SK-N-MC (cell line): ENCODE results near the gene CLN5.
"Not testable (repeated sequence)": the region's sequence is repeated elsewhere in the genome, so short reads cannot be mapped to it uniquely, and the experiment has no call there.

Experiments used
- DNase-seq: peaks from one replicate; pipeline ENCODE4 v3.0.0-alpha.2; 2011; ENCODE audit warnings: low read depth, low spot score
- H3K27ac ChIP-seq: fragments of 200-600 bp; sonication (generic); 2 replicates; pipeline ENCODE4 v1.5.1; 2016; ENCODE audit warnings: mixed run types
- H3K36me3 ChIP-seq: fragments of 200-600 bp; sonication (generic); 2 replicates; pipeline ENCODE4 v1.6.1; 2017; ENCODE audit warnings: antibody characterized with exemption, low read length, mixed read lengths; ENCODE audit not compliant: insufficient read depth
- H3K4me3 ChIP-seq: fragments of 200-600 bp; sonication (generic); 2 replicates; pipeline ENCODE4 v1.5.1; 2016
- H3K9ac ChIP-seq: fragments of 200-600 bp; sonication (generic); 2 replicates; pipeline ENCODE4 v1.8.0; 2017; ENCODE audit warnings: mixed run types, mixed read lengths; ENCODE audit not compliant: insufficient read length
- H3K9me3 ChIP-seq: fragments of 200-600 bp; sonication (generic); 2 replicates; pipeline ENCODE4 v1.6.1; 2017; ENCODE audit warnings: low read depth, mild to moderate bottlenecking, antibody characterized with exemption, low read length, moderate library complexity, mixed read lengths
- EZH2 ChIP-seq: fragments of 200-600 bp; sonication (generic); IDR thresholded peaks from one replicate; pipeline ENCODE4 v1.6.1; 2017; ENCODE audit warnings: antibody characterized with exemption
- FOXP2 ChIP-seq: optimal IDR thresholded peaks from 2 replicates; pipeline ENCODE3; 2011; ENCODE audit warnings: mild to moderate bottlenecking, moderate library complexity; ENCODE audit not compliant: insufficient read depth; ENCODE audit errors: extremely low read length, control extremely low read depth
- POLR2AphosphoS5 ChIP-seq: IDR thresholded peaks from 2 replicates; pipeline ENCODE4 v1.6.1; 2012; ENCODE audit warnings: mild to moderate bottlenecking, low read depth, low read length, borderline replicate concordance

CLN5 gene

GRCh38 chr13:76955661-76956060, 36.2 kb upstream of the CLN5 start:
- no peak overlapping the region for H3K27ac ChIP-seq
- no peak for TF ChIP-seq EZH2
- TF ChIP-seq FOXP2, result no peak
- H3K36me3 ChIP-seq, result no peaks in the 10 kb centered on the region
- peaks cover 3% of the 10 kb centered on the region; the same call in 1 of the 2 replicates for H3K9me3 ChIP-seq
- H3K4me3 ChIP-seq, result no peak overlapping the region
- DNase-seq, result no peak
- H3K9ac ChIP-seq, result no peak overlapping the region

DNA sequence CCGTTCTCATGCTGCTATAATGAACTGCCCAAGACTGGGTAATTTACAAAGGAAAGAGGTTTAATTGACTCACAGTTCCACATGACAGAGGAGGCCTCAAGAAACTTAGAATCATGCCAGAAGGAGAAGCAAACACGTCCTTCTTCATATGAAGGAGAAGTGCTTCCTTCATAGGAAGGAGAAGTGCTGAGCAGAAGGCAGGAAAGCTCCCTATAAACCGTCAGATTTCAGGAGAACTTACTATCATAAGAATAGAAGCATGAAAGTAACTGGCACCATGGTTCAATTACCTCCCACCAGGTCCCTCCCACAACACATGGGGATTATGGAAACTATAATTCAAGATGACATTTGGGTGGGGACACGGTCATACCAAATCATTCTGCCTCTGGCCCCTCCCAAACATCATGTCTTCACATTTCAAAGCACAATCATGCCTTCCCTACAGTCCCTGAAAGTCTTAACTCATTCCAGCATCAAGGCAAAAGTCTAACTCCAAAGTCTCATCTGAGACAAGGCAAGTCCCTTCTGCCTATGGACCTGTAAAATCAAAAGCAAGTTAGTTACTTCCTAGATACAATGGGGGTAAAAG, 32.9 kb upstream of the CLN5 start:
- Histone ChIP-seq H3K9me3 (peaks cover 3% of the 10 kb centered on the region; the same call in 1 of the 2 replicates), H3K27ac (no peak overlapping the region)
- no peak for TF ChIP-seq EZH2
- TF ChIP-seq POLR2AphosphoS5, result no peak
- no peak for TF ChIP-seq FOXP2

DNA sequence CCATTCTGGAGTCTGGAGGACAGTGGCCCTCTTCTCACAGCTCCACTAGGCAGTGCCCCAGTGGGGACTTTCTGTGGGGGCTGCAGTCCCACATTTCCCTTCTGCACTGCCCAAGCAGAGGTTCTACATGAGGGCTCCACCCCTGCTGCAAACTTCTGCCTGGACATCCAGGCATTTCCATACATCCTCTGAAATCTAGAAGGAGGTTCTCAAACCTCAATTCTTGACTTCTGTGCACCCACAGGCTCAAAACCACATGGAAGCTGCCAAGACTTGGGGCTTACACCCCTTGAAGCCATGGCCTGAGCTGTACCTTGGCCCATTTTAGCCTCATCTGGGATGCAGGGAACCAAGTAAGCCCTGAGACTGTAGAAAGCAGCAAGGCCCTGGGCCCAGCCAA, 32.1 kb upstream of the CLN5 start:
- DNase-seq, H3K36me3 ChIP-seq, H3K4me3 ChIP-seq, H3K27ac ChIP-seq, H3K9me3 ChIP-seq, H3K9ac ChIP-seq: not testable (repeated sequence)

More for the DNA sequence above, 32.9 kb upstream of the CLN5 start:
- Histone ChIP-seq H3K36me3 (no peaks in the 10 kb centered on the region), H3K4me3 (no peak overlapping the region), H3K9ac (no peak overlapping the region)
- no peak for DNase-seq

GRCh38 chr13:76965759-76966421, 26.0 kb upstream of the CLN5 start:
- TF ChIP-seq POLR2AphosphoS5, result peak; percentile 43; the same call in 1 of the 2 replicates
- no peak for TF ChIP-seq EZH2
- peak overlapping the region; percentile 66 for H3K4me3 ChIP-seq
- H3K9me3 ChIP-seq, result no peaks in the 10 kb centered on the region; the same call in 1 of the 2 replicates
- H3K36me3 ChIP-seq, result no peaks in the 10 kb centered on the region
- peak overlapping the region; percentile 82 for H3K27ac ChIP-seq
- DNase-seq, result peak; percentile 80
- peak overlapping the region; percentile 24 for H3K9ac ChIP-seq

GRCh38 chr13:76967031-76967430, 24.9 kb upstream of the CLN5 start:
- Histone ChIP-seq H3K9me3 (no peaks in the 10 kb centered on the region), H3K4me3 (no peak overlapping the region), H3K36me3 (no peaks in the 10 kb centered on the region), H3K27ac (no peak overlapping the region), H3K9ac (no peak overlapping the region)
- TF ChIP-seq POLR2AphosphoS5, result no peak
- no peak for DNase-seq

- H3K27ac ChIP-seq, result no peak overlapping the region
- no peaks in the 10 kb centered on the region for H3K9me3 ChIP-seq
- no peaks in the 10 kb centered on the region for H3K36me3 ChIP-seq
- no peak overlapping the region for H3K9ac ChIP-seq
- no peak for DNase-seq
- H3K4me3 ChIP-seq, result no peak overlapping the region
- TF ChIP-seq POLR2AphosphoS5 (no peak), EZH2 (no peak), FOXP2 (no peak)
Observed at GRCh38 chr13:76968041-76968440, 23.8 kb upstream of the CLN5 start.

DNA sequence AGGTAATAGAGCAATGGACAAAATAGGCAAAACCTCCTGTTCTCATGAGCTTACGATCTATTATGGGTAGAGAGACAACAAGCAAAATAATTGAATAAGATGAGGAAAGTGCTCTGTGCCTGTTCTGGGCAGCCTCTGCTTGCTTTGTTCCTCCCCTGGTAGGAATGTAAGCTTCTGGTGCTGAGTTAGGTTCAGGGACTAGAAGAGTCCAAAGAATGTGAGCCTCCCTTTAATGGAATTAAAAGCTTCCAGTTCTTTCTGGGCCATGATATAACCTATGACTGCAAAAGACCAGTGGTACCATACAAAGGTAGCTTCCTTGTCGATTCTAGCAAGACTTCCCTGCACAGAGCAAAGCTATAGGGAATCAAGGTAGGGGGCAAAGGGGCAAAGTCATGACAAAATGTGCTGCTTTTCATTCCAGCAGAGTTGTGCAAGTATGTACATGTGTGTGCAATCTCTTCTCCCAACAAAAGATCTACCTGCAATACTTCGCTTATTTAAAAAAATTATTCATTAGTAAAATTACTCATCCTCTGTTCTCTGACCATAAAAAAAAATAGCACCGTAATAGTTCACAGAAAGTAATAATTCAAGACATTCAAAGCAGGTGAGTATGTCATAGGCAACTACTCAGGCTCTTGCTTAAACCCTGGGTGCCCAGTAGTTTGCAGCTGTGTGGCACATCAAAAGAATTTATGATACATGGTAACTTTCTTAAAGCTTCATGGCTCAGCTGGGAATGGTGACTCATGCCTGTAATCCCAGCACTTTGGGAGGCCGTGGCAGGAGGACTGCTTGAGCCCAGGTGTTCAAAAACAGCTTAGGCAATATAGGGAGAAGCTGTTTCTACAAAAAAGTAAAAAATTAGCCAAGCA, 22.2 kb upstream of the CLN5 start:
- no peak overlapping the region for H3K27ac ChIP-seq
- H3K9ac ChIP-seq, result no peak overlapping the region
- H3K4me3 ChIP-seq, result no peak overlapping the region

DNA sequence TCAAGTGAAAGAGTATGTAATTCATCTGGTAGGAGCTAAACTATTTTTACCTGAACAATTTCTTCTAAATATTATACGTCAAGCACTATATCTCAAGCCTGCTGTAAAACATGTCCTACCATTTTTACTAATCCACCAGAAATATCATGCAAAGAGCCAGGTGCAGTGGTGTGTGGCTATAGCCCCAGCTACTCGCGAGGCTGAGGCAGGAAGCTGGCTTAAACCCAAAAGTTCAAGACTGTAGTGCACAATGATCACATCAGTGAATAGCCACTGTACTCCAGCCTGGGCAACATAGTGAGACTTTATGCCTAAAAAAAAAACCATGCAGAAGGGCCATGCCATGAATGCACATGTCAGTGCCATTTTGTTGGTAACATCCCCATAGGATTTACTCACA, 20.7 kb upstream of the CLN5 start:
- TF ChIP-seq EZH2, result no peak
- TF ChIP-seq FOXP2, result no peak
- no peaks in the 10 kb centered on the region for H3K36me3 ChIP-seq
- H3K9ac ChIP-seq, result no peak overlapping the region
- no peak overlapping the region for H3K4me3 ChIP-seq
- DNase-seq, result no peak
- H3K9me3 ChIP-seq, result no peaks in the 10 kb centered on the region
- H3K27ac ChIP-seq, result no peak overlapping the region

More for the DNA sequence above, 22.2 kb upstream of the CLN5 start:
- Histone ChIP-seq H3K9me3 (no peaks in the 10 kb centered on the region), H3K36me3 (no peaks in the 10 kb centered on the region)
- TF ChIP-seq EZH2 (no peak), POLR2AphosphoS5 (no peak), FOXP2 (no peak)
- DNase-seq, result no peak
